ENCODE results near the gene KRTAP4-16. TPM values are rescaled to one million over a fixed set of nuclear protein-coding genes. Genes with fewer than 3 reads are reported as not detected.

The KRTAP4-16 gene
- total RNA-seq, 1 experiment from 2014 or later, result not detected

Other genes starting within 250 kb of the KRTAP4-16 start
- not detected in 2 replicates for gene KRT12, start 235.0 kb downstream of the KRTAP4-16 start, total RNA-seq (2014; rRNA removed; shearing (Covaris generic))
- gene KRT20, start 217.0 kb downstream of the KRTAP4-16 start, total RNA-seq (2014; rRNA removed; shearing (Covaris generic)), result not detected in 2 replicates
- gene KRT23, start 164.6 kb downstream of the KRTAP4-16 start, total RNA-seq (2014; rRNA removed; shearing (Covaris generic)), result not detected in 2 replicates
- gene KRT39, start 135.3 kb downstream of the KRTAP4-16 start, total RNA-seq (2014; rRNA removed; shearing (Covaris generic)), result 0.18 TPM in 1 of 2 replicates, not detected in the other
- gene KRT40, start 117.9 kb downstream of the KRTAP4-16 start, total RNA-seq (2014; rRNA removed; shearing (Covaris generic)), result not detected in 2 replicates
- not detected in 2 replicates for gene KRTAP3-3, start 108.0 kb downstream of the KRTAP4-16 start, total RNA-seq (2014; rRNA removed; shearing (Covaris generic))
- gene KRTAP3-2, start 102.3 kb downstream of the KRTAP4-16 start, total RNA-seq (2014; rRNA removed; shearing (Covaris generic)), result not detected in 2 replicates
- gene KRTAP3-1, start 93.1 kb downstream of the KRTAP4-16 start, total RNA-seq (2014; rRNA removed; shearing (Covaris generic)), result not detected in 2 replicates
- gene KRTAP1-5, start 75.0 kb downstream of the KRTAP4-16 start, total RNA-seq (2014; rRNA removed; shearing (Covaris generic)), result 0.27 TPM in 1 of 2 replicates, not detected in the other
- not detected in 2 replicates for gene KRTAP1-4, start 72.0 kb downstream of the KRTAP4-16 start, total RNA-seq (2014; rRNA removed; shearing (Covaris generic))
- not detected in 2 replicates for gene KRTAP1-3, start 67.3 kb downstream of the KRTAP4-16 start, total RNA-seq (2014; rRNA removed; shearing (Covaris generic))
- gene KRTAP1-1, start 60.8 kb downstream of the KRTAP4-16 start, total RNA-seq (2014; rRNA removed; shearing (Covaris generic)), result not detected in 2 replicates
- gene KRTAP2-1, start 54.9 kb downstream of the KRTAP4-16 start, total RNA-seq (2014; rRNA removed; shearing (Covaris generic)), result not detected in 2 replicates
- gene KRTAP2-2, start 47.0 kb downstream of the KRTAP4-16 start, total RNA-seq (2014; rRNA removed; shearing (Covaris generic)), result not detected in 2 replicates
- gene KRTAP2-3, start 42.1 kb downstream of the KRTAP4-16 start, total RNA-seq (2014; rRNA removed; shearing (Covaris generic)), result 0.21 TPM in 1 of 2 replicates, not detected in the other
- gene KRTAP2-4, start 36.3 kb downstream of the KRTAP4-16 start, total RNA-seq (2014; rRNA removed; shearing (Covaris generic)), result not detected in 2 replicates
- not detected in 2 replicates for gene KRTAP4-7, start 18.1 kb downstream of the KRTAP4-16 start, total RNA-seq (2014; rRNA removed; shearing (Covaris generic))
- not detected in 2 replicates for gene KRTAP4-8, start 4.1 kb downstream of the KRTAP4-16 start, total RNA-seq (2014; rRNA removed; shearing (Covaris generic))
- not detected in 2 replicates for gene KRTAP4-9, start 3.2 kb upstream of the KRTAP4-16 start, total RNA-seq (2014; rRNA removed; shearing (Covaris generic))
- gene KRTAP4-11, start 16.2 kb upstream of the KRTAP4-16 start, total RNA-seq (2014; rRNA removed; shearing (Covaris generic)), result not detected in 2 replicates
- gene KRTAP4-12, start 22.0 kb upstream of the KRTAP4-16 start, total RNA-seq (2014; rRNA removed; shearing (Covaris generic)), result not detected in 2 replicates
- gene KRTAP4-6, start 38.3 kb upstream of the KRTAP4-16 start, total RNA-seq (2014; rRNA removed; shearing (Covaris generic)), result not detected in 2 replicates
- gene KRTAP4-5, start 47.6 kb upstream of the KRTAP4-16 start, total RNA-seq (2014; rRNA removed; shearing (Covaris generic)), result not detected in 2 replicates
- not detected in 2 replicates for gene KRTAP4-4, start 58.5 kb upstream of the KRTAP4-16 start, total RNA-seq (2014; rRNA removed; shearing (Covaris generic))
- gene KRTAP4-3, start 66.0 kb upstream of the KRTAP4-16 start, total RNA-seq (2014; rRNA removed; shearing (Covaris generic)), result not detected in 2 replicates
- not detected in 2 replicates for gene KRTAP4-2, start 76.0 kb upstream of the KRTAP4-16 start, total RNA-seq (2014; rRNA removed; shearing (Covaris generic))
- not detected in 2 replicates for gene KRTAP4-1, start 82.7 kb upstream of the KRTAP4-16 start, total RNA-seq (2014; rRNA removed; shearing (Covaris generic))
- not detected in 2 replicates for gene KRTAP9-1, start 87.7 kb upstream of the KRTAP4-16 start, total RNA-seq (2014; rRNA removed; shearing (Covaris generic))
- gene KRTAP9-2, start 124.4 kb upstream of the KRTAP4-16 start, total RNA-seq (2014; rRNA removed; shearing (Covaris generic)), result not detected in 2 replicates
- not detected in 2 replicates for gene KRTAP9-3, start 130.2 kb upstream of the KRTAP4-16 start, total RNA-seq (2014; rRNA removed; shearing (Covaris generic))
- gene KRTAP9-8, start 135.8 kb upstream of the KRTAP4-16 start, total RNA-seq (2014; rRNA removed; shearing (Covaris generic)), result not detected in 2 replicates
- not detected in 2 replicates for gene KRTAP9-4, start 147.5 kb upstream of the KRTAP4-16 start, total RNA-seq (2014; rRNA removed; shearing (Covaris generic))
- gene KRTAP9-9, start 153.2 kb upstream of the KRTAP4-16 start, total RNA-seq (2014; rRNA removed; shearing (Covaris generic)), result not detected in 2 replicates
- gene KRTAP9-6, start 163.2 kb upstream of the KRTAP4-16 start, total RNA-seq (2014; rRNA removed; shearing (Covaris generic)), result not detected in 2 replicates
- gene KRTAP9-7, start 173.5 kb upstream of the KRTAP4-16 start, total RNA-seq (2014; rRNA removed; shearing (Covaris generic)), result not detected in 2 replicates
- gene KRTAP29-1, start 200.6 kb upstream of the KRTAP4-16 start, total RNA-seq (2014; rRNA removed; shearing (Covaris generic)), result not detected in 2 replicates
- not detected in 2 replicates for gene KRTAP16-1, start 207.1 kb upstream of the KRTAP4-16 start, total RNA-seq (2014; rRNA removed; shearing (Covaris generic))
- not detected in 2 replicates for gene KRTAP17-1, start 213.5 kb upstream of the KRTAP4-16 start, total RNA-seq (2014; rRNA removed; shearing (Covaris generic))
- gene KRT33A, start 248.6 kb upstream of the KRTAP4-16 start, total RNA-seq (2014; rRNA removed; shearing (Covaris generic)), result not detected in 2 replicates